DOHH2 (cell line): ENCODE data around the gene SHROOM1.

Source experiments
- CTCF ChIP-seq: fragments of 200-600 bp; sonication (generic); IDR thresholded peaks from one replicate; pipeline ENCODE4 v1.5.1; 2014; ENCODE audit warnings: antibody characterized with exemption, mild to moderate bottlenecking, low read depth, low read length; ENCODE audit not compliant: poor library complexity, severe bottlenecking
- EZH2phosphoT487 ChIP-seq: fragments of 200-600 bp; sonication (generic); IDR thresholded peaks from 2 replicates; pipeline ENCODE4 v1.6.1; 2017; ENCODE audit warnings: borderline replicate concordance, mild to moderate bottlenecking, antibody characterized with exemption, low read length, moderate library complexity, mixed read lengths

GRCh38 chr5:132775476-132775961 lies 54.9 kb downstream of the SHROOM1 start:
- no peak for TF ChIP-seq CTCF
- TF ChIP-seq EZH2phosphoT487: no peak
